Activated CD8-positive, alpha-beta memory T cell treated with anti-CD3 and anti-CD28 coated beads, Interleukin-2, amount 50 U/mL, for 4 hours (primary cell): Measurements from ENCODE around the gene RBM11.
"Not testable (repeated sequence)": the region's sequence is repeated elsewhere in the genome, so short reads cannot be mapped to it uniquely, and the experiment has no call there.

Experiments
- DNase-seq: peaks from one replicate; pipeline ENCODE4 v3.0.0-alpha.2; 2020

Gene RBM11

GRCh38 chr21:14215971-14216641, at the start of gene RBM11:
TSS of gene RBM11 (plus strand) at chr21:14216157. CDS start at chr21:14216187, 30 bp downstream.
- peak; percentile 84 for DNase-seq

- not testable (repeated sequence) for DNase-seq
These were observed 49.3 kb upstream of the RBM11 start for GRCh38 chr21:14166463-14167223.

GRCh38 chr21:14206222-14206621, 9.7 kb upstream of the RBM11 start:
- DNase-seq = no peak

- no peak for DNase-seq
These were observed 5.2 kb upstream of the RBM11 start, which contains the start of gene LIPI for GRCh38 chr21:14210738-14211137. TSS of gene LIPI (minus strand) at chr21:14210955. CDS start at chr21:14210845, 110 bp downstream.

GRCh38 chr21:14213164-14213563, 2.8 kb upstream of the RBM11 start:
- DNase-seq = no peak

- no peak for DNase-seq
These were observed 7.4 kb downstream of the RBM11 start for GRCh38 chr21:14223365-14223764.

GRCh38 chr21:14229399-14229798, 13.4 kb downstream of the RBM11 start:
- DNase-seq = no peak

- no peak for DNase-seq
These were observed 19.1 kb downstream of the RBM11 start for GRCh38 chr21:14235101-14235500.

GRCh38 chr21:14236180-14236579, 20.2 kb downstream of the RBM11 start:
- no peak for DNase-seq

- DNase-seq = no peak
These were observed 23.3 kb downstream of the RBM11 start for GRCh38 chr21:14239281-14239680.

- no peak for DNase-seq
These were observed 25.3 kb downstream of the RBM11 start for GRCh38 chr21:14241297-14241696.

- DNase-seq = no peak
These were observed 27.5 kb downstream of the RBM11 start for GRCh38 chr21:14243461-14243860.

GRCh38 chr21:14243874-14244273, 27.9 kb downstream of the RBM11 start:
- DNase-seq = no peak

- DNase-seq = no peak
These were observed 29.0 kb downstream of the RBM11 start for GRCh38 chr21:14244911-14245310.

GRCh38 chr21:14245711-14246110, 29.8 kb downstream of the RBM11 start:
- no peak for DNase-seq

- DNase-seq = no peak
These were observed 35.4 kb downstream of the RBM11 start for GRCh38 chr21:14251336-14251735.

- no peak for DNase-seq
These were observed 43.8 kb downstream of the RBM11 start for GRCh38 chr21:14259747-14260146.

- DNase-seq = no peak
These were observed 44.3 kb downstream of the RBM11 start for GRCh38 chr21:14260174-14260764.

GRCh38 chr21:14262039-14262438, 46.1 kb downstream of the RBM11 start:
- DNase-seq = no peak

GRCh38 chr21:14263879-14264278, 47.9 kb downstream of the RBM11 start:
- DNase-seq = no peak

- no peak for DNase-seq
These were observed 49.1 kb downstream of the RBM11 start for GRCh38 chr21:14265023-14265422.

GRCh38 chr21:14267076-14267475, 51.1 kb downstream of the RBM11 start:
- DNase-seq = no peak

GRCh38 chr21:14270631-14271030, 54.7 kb downstream of the RBM11 start:
- DNase-seq = no peak

GRCh38 chr21:14271053-14271452, 55.1 kb downstream of the RBM11 start:
- no peak for DNase-seq
